ENCODE results near the gene OPN5.
"Not testable (repeated sequence)": the region's sequence is repeated elsewhere in the genome, so short reads cannot be mapped to it uniquely, and the experiment has no call there.

Gene OPN5, protein sequence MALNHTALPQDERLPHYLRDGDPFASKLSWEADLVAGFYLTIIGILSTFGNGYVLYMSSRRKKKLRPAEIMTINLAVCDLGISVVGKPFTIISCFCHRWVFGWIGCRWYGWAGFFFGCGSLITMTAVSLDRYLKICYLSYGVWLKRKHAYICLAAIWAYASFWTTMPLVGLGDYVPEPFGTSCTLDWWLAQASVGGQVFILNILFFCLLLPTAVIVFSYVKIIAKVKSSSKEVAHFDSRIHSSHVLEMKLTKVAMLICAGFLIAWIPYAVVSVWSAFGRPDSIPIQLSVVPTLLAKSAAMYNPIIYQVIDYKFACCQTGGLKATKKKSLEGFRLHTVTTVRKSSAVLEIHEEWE

DNA sequence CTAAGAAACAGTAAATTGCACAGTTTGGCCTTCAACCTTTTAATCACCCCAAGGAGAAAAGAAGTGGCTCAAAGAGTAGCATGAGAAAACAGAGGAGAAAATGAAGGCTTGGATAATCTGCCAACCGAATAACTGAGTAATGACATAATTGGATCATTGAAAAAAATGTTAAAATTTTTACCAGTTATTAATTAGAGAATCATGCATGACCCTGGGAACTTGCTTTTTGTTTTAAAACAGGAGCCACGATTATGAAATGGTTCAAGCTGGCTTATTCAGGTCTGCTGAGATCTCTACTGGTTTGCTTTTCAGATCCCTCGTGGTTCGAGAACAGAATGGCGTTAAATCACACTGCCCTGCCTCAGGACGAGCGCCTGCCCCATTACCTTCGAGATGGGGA is at the start of gene OPN5:
Gene OPN5 (plus strand): TSS at position 301 of the 400 bp plus-strand sequence. CDS start 35 bp downstream, at position 336.
- DNase-seq (ENCODE audit: low read depth): no peak

DNA sequence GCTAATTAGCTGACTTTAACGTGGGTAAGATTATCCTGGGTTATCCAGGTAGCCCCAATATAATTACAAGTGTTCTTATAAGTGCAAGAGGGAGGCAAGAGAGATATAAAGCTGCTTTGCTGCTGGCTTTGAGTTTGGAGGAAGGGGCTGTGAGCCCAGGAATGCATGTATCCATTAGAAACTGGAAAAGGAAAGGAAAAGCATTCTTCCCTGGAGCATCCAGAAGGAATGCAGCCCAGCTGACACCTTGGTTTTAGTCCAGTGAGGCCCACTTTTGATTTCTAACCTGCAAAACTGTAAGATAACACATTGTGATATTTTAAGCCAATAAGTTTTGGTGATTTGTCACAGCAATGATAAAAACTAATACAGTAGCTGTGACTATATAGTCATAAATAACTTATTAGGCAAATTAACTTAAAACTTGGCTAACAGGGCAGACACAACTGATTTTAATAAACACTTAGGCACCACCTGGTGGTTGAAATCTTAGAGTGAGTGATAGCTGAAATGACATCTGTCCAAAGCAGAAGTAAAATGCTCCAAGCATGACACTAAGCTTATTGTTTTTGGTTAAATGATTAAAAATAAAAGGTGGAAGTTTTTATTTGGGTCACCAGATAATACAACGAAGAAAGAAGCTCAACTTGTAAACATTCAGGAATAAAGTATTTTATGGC is 47.8 kb upstream of the OPN5 start:
- DNase-seq (ENCODE audit: low read depth): no peak

DNA sequence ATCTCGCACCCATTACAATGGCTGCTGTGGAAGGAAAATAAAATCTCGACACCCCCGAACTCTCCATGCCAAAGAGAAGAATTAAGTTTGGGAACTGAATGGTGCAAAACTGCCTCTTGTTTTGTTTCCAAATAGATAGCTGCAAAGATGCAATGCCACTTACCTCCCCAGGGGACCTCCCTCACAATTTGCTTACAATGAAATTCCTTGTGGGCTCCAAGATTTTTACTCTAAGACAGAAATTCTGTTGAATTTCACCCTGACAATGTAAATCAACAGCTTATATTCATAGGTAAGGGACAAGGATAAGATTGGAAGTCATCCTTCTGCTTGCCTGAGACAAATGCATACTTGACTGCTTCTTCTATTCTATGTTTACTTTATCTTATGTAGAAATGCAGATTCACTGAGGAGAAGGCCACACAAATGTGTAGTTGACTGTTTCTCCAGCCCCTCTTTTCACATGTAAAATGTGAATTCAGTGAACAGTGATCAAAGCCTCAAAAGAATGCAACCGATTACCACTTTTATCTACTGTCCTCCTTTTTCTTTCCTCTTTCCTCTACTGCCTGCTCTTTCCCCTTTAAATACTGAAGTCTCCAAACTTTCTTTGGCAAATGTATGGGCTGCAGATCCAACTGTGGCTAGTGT is 46.9 kb upstream of the OPN5 start:
- DNase-seq (ENCODE audit: low read depth): no peak

DNA sequence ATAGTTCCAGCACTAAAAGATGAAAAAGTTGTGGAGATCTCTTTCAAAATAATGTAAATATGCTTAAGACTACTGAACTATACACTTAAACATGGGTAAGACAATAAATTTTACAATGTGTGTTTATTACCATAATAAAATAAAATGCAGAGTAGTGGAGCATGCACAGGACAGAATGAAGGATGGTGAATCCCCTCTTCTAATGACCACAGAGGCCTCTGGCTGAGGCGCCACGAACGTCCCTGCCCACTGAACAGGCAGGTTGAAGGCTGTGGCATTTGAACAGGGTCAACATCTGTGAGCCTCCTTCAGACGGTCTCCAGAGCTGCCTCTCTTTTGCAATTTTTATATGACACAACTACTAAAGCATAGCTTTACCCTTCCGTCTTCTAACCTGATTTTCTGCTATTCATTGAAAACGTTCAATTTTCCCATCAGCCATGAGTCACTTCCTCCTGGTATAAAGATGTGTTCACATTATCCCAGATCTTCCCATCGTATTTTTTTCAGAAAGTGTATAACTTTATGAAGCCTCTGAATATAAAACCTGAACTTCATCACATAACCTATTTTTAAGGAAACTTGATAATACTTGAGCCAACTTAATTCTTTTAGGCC is 45.6 kb upstream of the OPN5 start:
- DNase-seq (ENCODE audit: low read depth): no peak

DNA sequence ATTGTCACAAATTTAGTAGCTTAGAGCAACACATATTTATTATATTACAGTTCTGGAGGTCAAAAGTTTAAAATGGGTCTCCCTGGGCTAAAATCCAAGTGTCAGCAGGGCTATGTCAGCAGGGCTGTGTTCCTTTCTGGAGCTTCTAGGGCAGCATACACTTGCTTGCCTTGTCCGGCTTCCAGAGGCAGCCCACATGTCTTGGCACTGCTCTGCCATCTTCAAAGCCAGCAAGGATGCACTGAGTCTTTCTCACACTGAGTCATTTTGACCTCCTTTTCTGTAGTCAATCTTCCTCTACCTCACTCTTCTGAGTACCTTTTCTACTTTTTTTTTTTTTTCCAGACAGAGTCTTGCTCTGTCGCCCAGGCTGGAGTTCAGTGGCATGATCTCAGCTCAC is 44.4 kb upstream of the OPN5 start:
- DNase-seq (ENCODE audit: low read depth): no peak

DNA sequence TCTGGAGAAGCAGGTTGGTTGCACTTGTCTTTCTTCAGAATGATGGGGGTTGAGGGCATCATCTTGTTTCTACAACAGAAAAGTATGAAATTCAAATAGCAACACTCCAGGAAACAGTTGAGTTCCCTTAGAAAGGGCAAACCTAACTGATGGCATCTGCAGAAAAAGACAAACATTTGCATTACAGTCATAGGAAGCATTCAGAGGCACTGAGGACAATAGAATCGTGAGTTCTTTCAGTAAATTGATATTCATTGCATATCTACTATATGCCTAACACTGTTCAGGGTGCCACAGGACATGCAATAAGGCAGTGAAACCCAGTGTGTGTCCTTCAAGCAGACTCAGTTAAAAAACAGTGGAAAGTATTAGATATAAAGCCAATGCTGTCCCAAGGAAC is 41.1 kb upstream of the OPN5 start:
- DNase-seq (ENCODE audit: low read depth): no peak

DNA sequence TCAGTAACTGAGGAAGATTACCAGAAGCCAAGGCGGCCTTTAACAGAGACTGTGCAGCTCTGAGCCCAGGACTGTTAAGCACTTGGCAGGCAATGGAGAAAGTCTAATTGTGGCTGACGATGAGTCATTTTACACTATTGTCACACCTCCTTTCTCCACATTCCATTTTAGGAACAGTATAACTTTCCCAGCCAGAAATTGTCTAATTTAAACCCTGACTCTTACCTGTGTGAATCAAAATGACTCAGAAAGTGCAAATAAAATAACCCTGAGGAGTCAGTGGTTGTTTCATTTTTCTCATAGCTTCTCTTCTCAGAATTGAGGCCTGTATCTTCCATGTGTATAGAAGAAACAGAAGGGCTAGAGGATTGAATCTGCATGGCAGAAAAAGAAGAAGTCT is 40.0 kb upstream of the OPN5 start:
- DNase-seq (ENCODE audit: low read depth): no peak

DNA sequence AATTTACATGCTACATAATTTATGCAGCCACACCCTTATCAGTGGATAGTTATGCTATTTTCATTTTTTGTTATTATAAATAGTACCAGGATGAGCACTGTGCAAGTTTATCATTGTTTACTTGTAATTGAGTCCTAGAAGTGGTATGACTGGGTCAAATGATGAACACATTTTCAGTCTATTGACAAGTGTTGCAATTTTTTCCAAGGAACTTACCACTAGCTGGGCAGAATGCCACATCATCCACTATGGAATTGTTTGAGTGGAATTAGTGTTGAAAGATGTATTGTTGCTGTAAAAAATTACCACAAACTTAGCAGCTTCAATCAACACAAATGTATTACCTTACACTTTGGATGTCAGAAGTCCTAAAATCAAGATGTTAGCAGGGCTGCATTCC is 38.1 kb upstream of the OPN5 start:
- no peak for DNase-seq (ENCODE audit: low read depth)

DNA sequence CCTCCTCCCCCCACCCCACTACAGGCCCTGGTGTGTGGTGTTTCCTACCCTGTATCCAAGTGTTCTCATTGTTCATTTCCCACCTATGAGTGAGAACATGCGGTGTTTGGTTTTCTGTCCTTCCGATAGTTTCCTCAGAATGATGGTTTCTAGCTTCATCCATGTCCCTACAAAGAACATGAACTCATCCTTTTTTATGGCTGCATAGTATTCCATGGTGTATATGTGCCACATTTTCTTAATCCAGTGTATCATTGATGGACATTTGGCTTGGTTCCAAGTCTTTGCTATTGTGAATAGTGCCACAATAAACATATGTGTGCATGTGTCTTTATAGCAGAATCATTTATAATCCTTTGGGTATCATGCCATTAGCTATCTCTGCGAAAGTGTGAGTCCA is 36.6 kb upstream of the OPN5 start:
- not testable (repeated sequence) for DNase-seq (ENCODE audit: low read depth)

DNA sequence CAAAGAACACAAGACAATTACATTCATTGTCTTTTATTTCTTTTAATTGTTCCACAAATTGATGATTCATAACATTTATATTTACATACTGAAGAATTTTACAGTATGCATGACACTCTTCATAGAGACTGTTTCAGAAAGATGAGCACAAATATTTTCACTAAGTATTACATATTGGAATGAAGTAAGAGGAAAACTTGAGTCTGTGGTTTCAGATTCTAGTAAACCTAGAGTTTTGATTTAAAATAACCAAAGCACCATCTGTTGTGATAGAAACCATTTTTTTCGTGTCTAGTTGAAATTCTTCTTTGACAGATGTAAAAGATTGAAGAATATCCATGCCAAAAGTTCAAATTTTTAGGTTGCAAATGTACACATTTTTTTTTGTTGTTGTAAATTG is 32.1 kb upstream of the OPN5 start:
- DNase-seq (ENCODE audit: low read depth): no peak

DNA sequence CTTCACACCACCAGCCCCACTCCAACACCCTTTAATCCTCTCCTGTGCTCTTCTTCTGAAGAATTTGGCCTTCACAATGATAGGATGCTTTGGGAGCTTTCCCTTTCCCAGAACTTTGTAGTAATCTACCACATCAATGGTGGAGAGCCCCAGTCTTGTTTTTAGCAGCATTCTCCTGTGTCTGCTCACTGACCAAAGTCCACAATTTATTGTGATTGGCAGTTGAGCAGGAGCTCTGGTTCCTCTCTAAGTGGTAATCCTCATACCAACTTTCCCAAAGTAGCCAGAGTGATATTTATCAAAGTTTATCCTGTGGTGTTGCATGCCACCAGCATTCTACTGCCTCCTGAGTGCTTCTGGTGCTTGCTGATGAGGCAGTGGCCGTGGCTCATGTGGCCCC is 29.0 kb upstream of the OPN5 start:
- no peak for DNase-seq (ENCODE audit: low read depth)

DNA sequence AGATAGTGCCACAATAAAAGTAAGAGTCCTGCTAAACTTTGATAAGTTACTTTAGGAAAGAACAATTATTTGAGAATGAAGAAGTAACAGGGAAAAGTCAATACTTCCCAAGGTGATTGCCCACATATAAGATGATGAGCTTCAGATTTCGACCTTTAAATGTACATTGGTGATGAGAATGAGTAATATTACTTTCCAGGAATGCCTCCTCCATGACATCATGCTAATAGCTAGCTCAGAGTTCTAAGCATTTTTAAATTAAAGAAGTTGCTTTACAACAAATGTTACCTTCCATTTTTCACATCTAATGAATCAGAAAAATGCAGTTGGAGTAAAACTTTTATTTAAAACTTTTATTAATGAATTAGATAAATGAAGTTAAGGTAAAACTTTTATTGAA is 22.5 kb upstream of the OPN5 start:
- no peak for DNase-seq (ENCODE audit: low read depth)

DNA sequence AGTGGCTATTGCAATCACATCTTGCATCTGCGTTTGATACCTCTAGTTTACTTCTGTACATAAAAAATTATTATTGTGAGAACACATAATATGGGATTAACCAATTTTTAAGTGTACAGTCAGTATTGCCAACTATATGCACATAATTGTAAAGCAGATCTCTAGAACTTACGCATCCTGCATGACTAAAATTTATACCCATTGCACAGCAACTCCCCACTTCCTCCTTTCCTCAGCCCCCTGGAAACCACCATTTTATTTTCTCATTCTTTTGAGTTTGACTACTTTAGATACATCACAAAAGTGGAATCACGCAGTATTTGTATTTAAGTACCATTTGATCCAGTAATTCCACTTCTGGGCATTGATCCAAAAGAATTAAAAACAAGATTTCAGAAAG is 19.3 kb upstream of the OPN5 start:
- DNase-seq (ENCODE audit: low read depth): no peak

DNA sequence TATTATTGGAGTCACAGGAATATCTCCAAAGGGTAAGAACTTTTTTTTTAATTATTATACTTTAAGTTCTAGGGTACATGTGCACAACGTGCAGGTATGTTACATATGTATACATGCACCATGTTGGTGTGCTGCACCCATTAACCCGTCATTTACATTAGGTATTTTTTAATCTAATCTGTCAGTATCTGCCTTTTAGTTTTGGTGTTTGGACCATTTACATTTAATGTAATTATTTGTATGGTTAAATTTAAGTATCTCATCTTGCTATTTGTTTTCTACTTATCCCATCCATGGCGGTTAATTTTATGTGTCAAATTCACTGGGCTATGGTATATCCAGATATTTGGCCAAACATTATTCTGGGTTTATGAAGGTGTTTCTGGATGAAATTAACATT is 15.4 kb upstream of the OPN5 start:
- no peak for DNase-seq (ENCODE audit: low read depth)

DNA sequence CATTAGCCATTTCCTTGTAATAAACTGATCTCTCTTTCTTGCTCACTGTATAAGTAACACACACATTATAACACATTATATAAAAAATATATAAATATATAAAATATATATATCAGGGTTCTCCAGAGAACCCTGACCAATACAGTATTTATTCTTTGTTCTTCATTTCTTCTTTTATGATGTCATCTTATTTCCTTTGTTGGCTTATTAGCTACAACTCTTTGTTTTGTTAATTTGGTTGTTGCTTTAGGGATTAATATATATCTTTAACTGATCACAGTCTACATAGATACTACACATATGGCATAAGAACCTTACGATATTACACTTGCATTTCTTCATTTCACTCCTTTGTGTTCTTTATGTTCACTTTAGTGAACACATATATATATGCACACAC is 14.7 kb upstream of the OPN5 start:
- DNase-seq (ENCODE audit: low read depth): no peak

DNA sequence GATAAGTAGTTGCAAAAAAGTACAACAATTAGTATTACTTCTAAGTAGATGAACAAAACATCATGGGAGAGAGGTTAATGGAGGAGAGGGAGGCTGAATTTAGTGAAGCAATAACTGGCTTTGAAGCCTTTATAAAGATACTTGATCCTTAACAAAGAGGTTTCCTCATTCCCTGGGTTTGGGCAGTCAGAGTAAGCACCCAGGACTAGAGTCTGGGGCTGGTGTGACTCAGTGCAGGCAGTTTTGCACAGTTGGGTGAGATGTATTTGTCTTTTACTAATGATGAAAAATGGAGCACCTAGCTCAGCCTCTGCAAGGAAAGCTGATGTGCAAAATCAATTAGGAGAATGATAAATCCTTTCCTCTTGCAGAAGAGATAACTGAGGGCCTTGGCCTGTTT is 11.8 kb upstream of the OPN5 start:
- no peak for DNase-seq (ENCODE audit: low read depth)

DNA sequence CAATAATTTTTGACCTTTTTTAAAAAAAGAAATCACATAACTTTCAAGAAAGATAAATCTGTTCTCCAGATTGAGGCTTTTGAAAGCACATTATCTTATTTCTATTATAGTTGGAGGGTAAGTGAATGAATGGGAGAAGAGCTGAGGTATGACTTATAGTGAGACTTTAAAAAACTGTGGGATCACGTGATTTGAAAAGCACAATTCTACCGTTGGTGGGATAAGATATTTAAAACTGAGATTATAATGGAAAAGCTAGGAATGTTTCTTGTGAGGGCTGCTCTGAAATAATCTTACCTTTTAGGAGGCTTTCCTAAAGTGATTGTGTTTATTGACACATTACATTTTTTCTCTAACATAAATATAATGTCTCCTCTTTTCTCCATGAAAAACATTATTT is 9.5 kb upstream of the OPN5 start:
- no peak for DNase-seq (ENCODE audit: low read depth)

DNA sequence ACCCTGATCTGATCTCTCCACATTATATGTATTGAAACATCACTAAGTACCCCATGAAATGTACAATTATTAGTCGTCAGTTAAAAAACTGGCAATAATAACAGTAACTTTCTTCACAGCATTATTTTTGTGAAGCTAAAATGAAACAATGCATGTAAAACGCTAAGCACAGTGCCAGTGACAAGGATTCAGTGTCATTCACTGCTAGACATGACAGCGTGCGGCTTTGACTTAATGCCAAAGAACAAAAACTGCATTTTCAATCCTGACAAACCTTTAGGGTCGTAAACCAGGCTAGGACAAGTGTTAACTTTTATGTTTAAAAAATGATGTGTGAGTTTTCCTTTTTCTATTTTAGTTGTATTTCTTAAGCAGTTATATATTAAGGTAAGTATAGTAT is 8.8 kb upstream of the OPN5 start:
- DNase-seq (ENCODE audit: low read depth): no peak

DNA sequence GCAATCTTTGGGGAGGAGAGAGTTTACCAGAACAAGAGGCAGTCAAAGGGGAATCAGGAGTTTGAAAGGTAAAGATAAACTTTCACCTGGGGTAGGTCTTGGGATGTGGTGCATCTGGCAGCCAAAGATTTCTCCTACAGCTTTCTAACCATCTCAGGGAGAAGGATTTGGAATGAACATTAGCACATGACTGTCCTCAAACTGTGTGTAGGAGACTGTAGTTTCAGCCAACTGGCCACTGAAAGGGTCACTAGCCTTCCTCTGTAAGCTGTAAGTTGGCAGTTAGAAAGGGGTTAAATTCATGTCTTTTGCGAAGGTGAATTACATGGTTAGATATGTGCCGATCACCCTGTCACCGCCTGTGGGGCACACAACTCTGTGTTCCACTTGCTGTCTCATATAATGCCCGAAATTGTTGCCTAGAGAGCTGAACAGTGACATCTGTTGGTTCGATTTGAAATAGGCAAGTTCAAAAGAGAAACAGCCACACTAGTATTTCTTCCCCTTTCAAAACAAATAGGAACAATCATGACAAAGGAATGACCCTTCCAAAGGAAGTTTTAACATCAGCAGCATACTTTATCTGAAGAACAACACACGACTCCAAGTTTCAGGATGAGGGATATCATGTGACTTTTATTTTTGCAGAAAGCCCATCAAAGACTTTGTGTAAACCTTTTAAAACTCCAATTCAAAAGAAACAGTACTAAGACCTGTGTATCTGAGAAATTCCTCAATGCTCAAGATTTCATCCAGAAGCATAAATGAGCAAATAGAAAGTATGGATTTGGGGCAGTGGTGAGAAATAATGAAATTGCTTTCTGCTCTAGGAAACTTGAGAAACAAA is 1.1 kb upstream of the OPN5 start:
- DNase-seq (ENCODE audit: low read depth): no peak

DNA sequence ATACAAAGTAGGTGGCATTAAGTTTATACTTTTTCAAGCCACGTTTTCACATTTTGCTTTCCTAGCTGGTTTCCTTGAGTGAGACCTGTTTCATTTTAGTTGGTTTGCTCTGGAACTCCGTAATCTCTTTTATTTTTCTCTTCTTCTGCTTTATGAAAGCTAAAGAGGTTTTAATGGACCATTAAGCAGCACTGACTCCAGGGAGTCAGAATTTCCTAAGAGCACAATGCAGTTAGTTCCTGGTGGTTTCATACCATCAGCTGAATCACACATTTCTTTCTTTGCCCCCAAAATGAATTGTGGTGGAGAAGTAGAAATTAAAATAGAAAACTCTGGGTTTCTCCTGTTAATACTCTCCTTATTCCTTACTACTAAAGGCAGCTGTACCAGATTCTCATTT is 3.4 kb downstream of the OPN5 start:
- DNase-seq (ENCODE audit: low read depth): no peak

DNA sequence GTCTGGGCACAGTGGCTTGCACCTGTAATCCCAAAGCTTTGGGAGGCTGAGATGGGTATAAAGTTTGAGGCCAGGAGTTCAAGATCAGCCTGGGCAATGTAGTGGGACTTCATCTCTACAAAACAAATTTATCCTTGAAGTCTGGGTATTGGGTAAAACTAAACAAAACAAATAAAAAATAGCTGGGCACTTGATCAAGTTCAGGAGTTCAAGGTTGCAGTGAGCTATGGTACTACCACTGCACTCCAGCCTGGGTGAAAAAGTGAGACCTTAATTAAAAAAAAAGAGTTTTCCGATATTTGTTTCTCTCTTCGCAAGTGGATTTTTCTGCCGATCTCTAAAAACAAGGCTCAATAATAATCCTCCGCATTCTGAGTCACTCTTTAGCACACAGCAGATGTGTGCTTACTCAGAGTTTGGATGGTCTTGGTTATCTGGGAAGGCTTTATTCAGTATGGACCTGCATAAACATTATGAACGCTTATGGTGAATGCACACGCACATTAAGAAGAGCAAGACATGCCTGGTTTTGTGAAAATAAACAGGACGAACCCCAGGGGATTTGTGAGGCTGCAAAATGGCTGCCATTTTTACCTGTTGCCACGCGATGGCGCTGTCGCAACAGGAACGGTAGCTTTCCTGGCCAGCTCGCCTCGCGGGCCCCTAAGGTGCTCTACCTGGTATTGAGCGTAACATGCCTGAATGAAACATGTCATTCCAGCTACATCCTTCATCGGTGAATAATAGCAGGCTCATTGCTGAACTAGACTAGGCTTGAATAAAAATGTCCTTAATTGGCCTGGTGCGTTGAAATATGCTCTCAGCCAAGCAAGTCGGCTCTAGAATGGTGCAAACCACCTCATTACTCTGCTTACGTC is 6.0 kb downstream of the OPN5 start:
- no peak for DNase-seq (ENCODE audit: low read depth)

Data from stimulated activated CD8-positive, alpha-beta memory T cell treated with anti-CD3 and anti-CD28 coated beads, Interleukin-12 subunit alpha, Interleukin-12 subunit beta, amount 100 ng/mL, for 4 hours (primary cell).